ENCODE measurements around the gene HMOX1. TPM values are rescaled to one million over a fixed set of nuclear protein-coding genes. Genes with fewer than 3 reads are reported as not detected.
A peak's percentile ranks its signal among the peaks of the same experiment; 100 is the strongest.
"Not testable (repeated sequence)": the region's sequence is repeated elsewhere in the genome, so short reads cannot be mapped to it uniquely, and the experiment has no call there.

The HMOX1 gene
- total RNA-seq, 3 donors from 2014 or later (not counting 1 experiment from before 2014, with no cell fraction given), result 7.5 to 61.6 (median 15.9) TPM

DNA sequence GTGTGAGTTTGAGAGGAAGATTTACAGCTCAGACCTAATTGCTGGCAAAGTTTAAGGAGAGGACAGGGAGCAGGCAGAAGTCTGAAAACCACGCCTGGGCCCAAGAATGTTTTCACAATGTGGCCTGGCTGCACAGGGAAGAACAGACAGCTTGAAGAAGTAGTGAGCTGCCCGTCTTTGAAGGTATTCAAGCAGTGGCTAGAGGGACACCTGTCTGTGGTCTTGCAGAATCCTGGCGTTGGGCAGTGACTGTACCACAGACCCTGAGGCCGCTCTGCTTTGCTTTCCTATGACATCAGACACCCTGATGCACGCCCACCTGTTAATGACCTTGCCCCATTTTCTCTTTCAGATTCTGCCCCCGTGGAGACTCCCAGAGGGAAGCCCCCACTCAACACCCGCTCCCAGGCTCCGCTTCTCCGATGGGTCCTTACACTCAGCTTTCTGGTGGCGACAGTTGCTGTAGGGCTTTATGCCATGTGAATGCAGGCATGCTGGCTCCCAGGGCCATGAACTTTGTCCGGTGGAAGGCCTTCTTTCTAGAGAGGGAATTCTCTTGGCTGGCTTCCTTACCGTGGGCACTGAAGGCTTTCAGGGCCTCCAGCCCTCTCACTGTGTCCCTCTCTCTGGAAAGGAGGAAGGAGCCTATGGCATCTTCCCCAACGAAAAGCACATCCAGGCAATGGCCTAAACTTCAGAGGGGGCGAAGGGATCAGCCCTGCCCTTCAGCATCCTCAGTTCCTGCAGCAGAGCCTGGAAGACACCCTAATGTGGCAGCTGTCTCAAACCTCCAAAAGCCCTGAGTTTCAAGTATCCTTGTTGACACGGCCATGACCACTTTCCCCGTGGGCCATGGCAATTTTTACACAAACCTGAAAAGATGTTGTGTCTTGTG lies 12.5 kb downstream of the HMOX1 start:
- H3K4me3 Mint-ChIP-seq, result no peak overlapping the region
- WGBS (ENCODE audit: insufficient coverage), result 88% methylated on average over 16 of the region's 16 CpGs
- H3K27ac ChIP-seq (ENCODE audit: low read length), result no peak overlapping the region

DNA sequence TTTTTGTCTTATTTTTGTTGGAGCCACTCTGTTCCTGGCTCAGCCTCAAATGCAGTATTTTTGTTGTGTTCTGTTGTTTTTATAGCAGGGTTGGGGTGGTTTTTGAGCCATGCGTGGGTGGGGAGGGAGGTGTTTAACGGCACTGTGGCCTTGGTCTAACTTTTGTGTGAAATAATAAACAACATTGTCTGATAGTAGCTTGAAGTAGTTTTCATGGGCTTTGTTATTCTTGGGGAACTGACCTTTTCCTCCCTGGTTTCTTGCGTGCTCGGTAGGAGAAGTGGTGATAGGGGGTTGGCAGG lies 13.1 kb downstream of the HMOX1 start:
- H3K27me3 Mint-ChIP-seq (ENCODE audit: low read depth in 2 of 2), result no peaks in the 10 kb centered on the region
- H3K4me3 ChIP-seq (ENCODE audit: low read length), result no peak overlapping the region
- H3K9me3 ChIP-seq (ENCODE audit: control insufficient read depth, insufficient read depth, low read length), result no peaks in the 10 kb centered on the region
- H3K27ac ChIP-seq (ENCODE audit: low read length), result peak overlapping the region; percentile 30
- H3K4me1 ChIP-seq (ENCODE audit: control insufficient read depth, insufficient read depth, low read length), result peaks cover 9% of the 10 kb centered on the region
- no peaks in the 10 kb centered on the region for H3K36me3 Mint-ChIP-seq
- H3K4me1 Mint-ChIP-seq, result peaks cover 3 to 10% of the 10 kb centered on the region in 2 donors
- ATAC-seq (peak; percentile 39 to 75 (median 49)), DNase-seq (no peak)
- no peak overlapping the region for H3K4me3 Mint-ChIP-seq
- no peaks in the 10 kb centered on the region for H3K36me3 ChIP-seq (ENCODE audit: control insufficient read depth, insufficient read depth, low read length)
- H3K9me3 Mint-ChIP-seq, result no peaks in the 10 kb centered on the region
- intact Hi-C loops (cut with micrococcal nuclease), result no loop called here
- no peaks in the 10 kb centered on the region for H3K27me3 ChIP-seq (ENCODE audit: control insufficient read depth, insufficient read depth, low read length)
- peak overlapping the region; percentile 75 to 78 for H3K27ac Mint-ChIP-seq
- TF ChIP-seq, protein P1, sequence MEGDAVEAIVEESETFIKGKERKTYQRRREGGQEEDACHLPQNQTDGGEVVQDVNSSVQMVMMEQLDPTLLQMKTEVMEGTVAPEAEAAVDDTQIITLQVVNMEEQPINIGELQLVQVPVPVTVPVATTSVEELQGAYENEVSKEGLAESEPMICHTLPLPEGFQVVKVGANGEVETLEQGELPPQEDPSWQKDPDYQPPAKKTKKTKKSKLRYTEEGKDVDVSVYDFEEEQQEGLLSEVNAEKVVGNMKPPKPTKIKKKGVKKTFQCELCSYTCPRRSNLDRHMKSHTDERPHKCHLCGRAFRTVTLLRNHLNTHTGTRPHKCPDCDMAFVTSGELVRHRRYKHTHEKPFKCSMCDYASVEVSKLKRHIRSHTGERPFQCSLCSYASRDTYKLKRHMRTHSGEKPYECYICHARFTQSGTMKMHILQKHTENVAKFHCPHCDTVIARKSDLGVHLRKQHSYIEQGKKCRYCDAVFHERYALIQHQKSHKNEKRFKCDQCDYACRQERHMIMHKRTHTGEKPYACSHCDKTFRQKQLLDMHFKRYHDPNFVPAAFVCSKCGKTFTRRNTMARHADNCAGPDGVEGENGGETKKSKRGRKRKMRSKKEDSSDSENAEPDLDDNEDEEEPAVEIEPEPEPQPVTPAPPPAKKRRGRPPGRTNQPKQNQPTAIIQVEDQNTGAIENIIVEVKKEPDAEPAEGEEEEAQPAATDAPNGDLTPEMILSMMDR (IDR thresholded peaks at IDR 0.05), result no peak
- 53% methylated on average over 4 of the region's 4 CpGs for WGBS (ENCODE audit: insufficient coverage)

More for the DNA sequence above, 12.5 kb downstream of the HMOX1 start:
- Histone ChIP-seq H3K27me3 (ENCODE audit: control insufficient read depth, insufficient read depth, low read length) (no peaks in the 10 kb centered on the region), H3K36me3 (ENCODE audit: control insufficient read depth, insufficient read depth, low read length) (no peaks in the 10 kb centered on the region), H3K4me1 (ENCODE audit: control insufficient read depth, insufficient read depth, low read length) (peaks cover 7% of the 10 kb centered on the region), H3K9me3 (ENCODE audit: control insufficient read depth, insufficient read depth, low read length) (no peaks in the 10 kb centered on the region), H3K4me3 (ENCODE audit: low read length) (no peak overlapping the region)
- no peaks in the 10 kb centered on the region for H3K9me3 Mint-ChIP-seq
- no peaks in the 10 kb centered on the region for H3K36me3 Mint-ChIP-seq
- DNase-seq (no peak), ATAC-seq (peak in 1 of 3 donors; percentile 10)
- intact Hi-C loops (cut with micrococcal nuclease), result no loop called here
- H3K4me1 Mint-ChIP-seq, result peaks cover 3 to 10% of the 10 kb centered on the region in 2 donors
- TF ChIP-seq, protein P1 (IDR thresholded peaks at IDR 0.05), result no peak
- H3K27me3 Mint-ChIP-seq (ENCODE audit: low read depth in 2 of 2), result no peaks in the 10 kb centered on the region
- peak overlapping the region; percentile 75 to 78 for H3K27ac Mint-ChIP-seq

DNA sequence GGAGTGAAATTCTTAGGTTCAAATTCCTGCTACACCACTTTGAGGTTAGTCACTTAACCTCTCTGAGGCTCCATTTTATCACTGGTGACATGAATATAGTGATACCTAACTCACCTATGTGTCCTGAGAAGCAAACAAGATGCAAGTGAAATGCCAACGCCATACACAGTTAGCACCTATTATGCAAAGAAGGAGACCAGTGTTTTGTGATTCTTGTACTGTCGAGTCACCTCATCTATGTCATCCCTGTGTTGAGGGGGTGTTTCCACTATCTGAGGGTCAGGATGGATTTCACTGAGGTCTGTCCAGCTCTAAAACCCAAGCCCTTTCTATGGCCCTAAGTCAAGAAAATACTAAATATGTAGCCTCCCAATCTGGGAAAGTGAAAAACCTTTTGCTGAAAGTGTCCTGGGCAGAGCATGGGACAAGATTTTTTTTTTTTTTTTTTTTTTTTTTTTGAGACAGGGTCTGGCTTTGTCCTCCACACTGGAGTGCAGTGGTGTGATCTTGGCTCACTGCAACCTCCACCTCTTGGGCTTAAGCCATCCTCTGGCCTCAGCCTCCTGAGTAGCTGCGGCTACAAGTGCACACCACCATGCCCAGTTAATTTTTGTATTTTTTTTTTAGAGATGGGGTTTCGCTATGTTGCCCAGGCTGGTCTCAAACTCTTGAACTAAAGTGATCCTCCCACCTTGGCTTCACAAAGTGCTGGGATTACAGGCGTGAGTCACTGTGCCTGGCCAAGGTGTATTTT lies 14.1 kb downstream of the HMOX1 start:
- peaks cover 16% of the 10 kb centered on the region for H3K4me1 ChIP-seq (ENCODE audit: control insufficient read depth, insufficient read depth, low read length)
- no peaks in the 10 kb centered on the region for H3K36me3 ChIP-seq (ENCODE audit: control insufficient read depth, insufficient read depth, low read length)
- Mint-ChIP-seq H3K4me1 (peaks cover 10 to 17% of the 10 kb centered on the region in 2 donors), H3K9me3 (no peaks in the 10 kb centered on the region), H3K36me3 (no peaks in the 10 kb centered on the region), H3K4me3 (no peak overlapping the region), H3K27me3 (ENCODE audit: low read depth in 2 of 2) (no peaks in the 10 kb centered on the region), H3K27ac (peak overlapping the region; percentile 75 to 78)
- intact Hi-C loops (cut with micrococcal nuclease), result no loop called here
- no peaks in the 10 kb centered on the region for H3K27me3 ChIP-seq (ENCODE audit: control insufficient read depth, insufficient read depth, low read length)
- ATAC-seq (no peak), DNase-seq (no peak)
- no peak overlapping the region for H3K4me3 ChIP-seq (ENCODE audit: low read length)
- 93% methylated on average over 4 of the region's 5 CpGs for WGBS (ENCODE audit: insufficient coverage)
- no peak overlapping the region for H3K27ac ChIP-seq (ENCODE audit: low read length)
- H3K9me3 ChIP-seq (ENCODE audit: control insufficient read depth, insufficient read depth, low read length), result no peaks in the 10 kb centered on the region
- TF ChIP-seq, protein P1 (IDR thresholded peaks at IDR 0.05), result no peak

DNA sequence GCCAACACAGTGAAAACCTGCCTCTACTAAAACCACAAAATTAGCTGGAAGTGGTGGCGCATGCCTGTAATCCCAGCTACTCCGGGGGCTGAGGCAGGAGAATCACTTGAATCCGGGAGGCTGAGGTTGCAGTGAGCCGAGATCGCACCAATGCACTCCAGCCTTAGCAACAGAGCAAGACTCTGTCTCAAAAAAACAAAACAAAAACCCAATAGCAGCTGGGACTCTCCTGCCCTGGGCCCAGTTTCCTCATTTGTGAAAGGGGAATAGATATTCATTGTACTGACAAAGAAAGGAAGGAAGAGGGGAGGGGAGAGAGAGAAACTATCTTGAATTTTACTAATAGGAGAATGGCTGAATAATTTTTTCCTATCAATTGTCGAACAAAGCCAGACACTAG lies 15.7 kb downstream of the HMOX1 start:
- not testable (repeated sequence) for H3K27ac Mint-ChIP-seq

More for the DNA sequence above, 15.7 kb downstream of the HMOX1 start:
- H3K4me3 ChIP-seq (ENCODE audit: low read length); H3K27me3 Mint-ChIP-seq (ENCODE audit: low read depth in 2 of 2); H3K36me3 ChIP-seq (ENCODE audit: control insufficient read depth, insufficient read depth, low read length); H3K4me3 Mint-ChIP-seq; intact Hi-C loops (cut with micrococcal nuclease); H3K9me3 Mint-ChIP-seq; DNase-seq; H3K27me3 ChIP-seq (ENCODE audit: control insufficient read depth, insufficient read depth, low read length); H3K9me3 ChIP-seq (ENCODE audit: control insufficient read depth, insufficient read depth, low read length); H3K36me3 Mint-ChIP-seq; ATAC-seq: not testable (repeated sequence)
- Histone ChIP-seq H3K4me1 (ENCODE audit: control insufficient read depth, insufficient read depth, low read length) (peaks cover 27% of the 10 kb centered on the region), H3K27ac (ENCODE audit: low read length) (peak overlapping the region; percentile 34)
- peaks cover 22 to 28% of the 10 kb centered on the region in 2 donors for H3K4me1 Mint-ChIP-seq
- WGBS (ENCODE audit: insufficient coverage), result 77% methylated on average over 6 of the region's 6 CpGs
